ENCODE measurements around the gene CLGN.

CLGN gene

GRCh38 chr4:140368686-140369085, 58.8 kb downstream of the CLGN start:
- H3K27me3 ChIP-seq (ENCODE audit: control insufficient read depth, insufficient read depth, low read length), result no peaks in the 10 kb centered on the region
- H3K4me1 ChIP-seq, result no peaks in the 10 kb centered on the region
- H3K27ac ChIP-seq, result no peak overlapping the region
- no peaks in the 10 kb centered on the region for H3K36me3 ChIP-seq (ENCODE audit: control insufficient read depth, insufficient read depth, low read length)
- H3K79me2 ChIP-seq, result no peaks in the 10 kb centered on the region
- no peak overlapping the region for H3K9ac ChIP-seq
- TF ChIP-seq, protein P1, sequence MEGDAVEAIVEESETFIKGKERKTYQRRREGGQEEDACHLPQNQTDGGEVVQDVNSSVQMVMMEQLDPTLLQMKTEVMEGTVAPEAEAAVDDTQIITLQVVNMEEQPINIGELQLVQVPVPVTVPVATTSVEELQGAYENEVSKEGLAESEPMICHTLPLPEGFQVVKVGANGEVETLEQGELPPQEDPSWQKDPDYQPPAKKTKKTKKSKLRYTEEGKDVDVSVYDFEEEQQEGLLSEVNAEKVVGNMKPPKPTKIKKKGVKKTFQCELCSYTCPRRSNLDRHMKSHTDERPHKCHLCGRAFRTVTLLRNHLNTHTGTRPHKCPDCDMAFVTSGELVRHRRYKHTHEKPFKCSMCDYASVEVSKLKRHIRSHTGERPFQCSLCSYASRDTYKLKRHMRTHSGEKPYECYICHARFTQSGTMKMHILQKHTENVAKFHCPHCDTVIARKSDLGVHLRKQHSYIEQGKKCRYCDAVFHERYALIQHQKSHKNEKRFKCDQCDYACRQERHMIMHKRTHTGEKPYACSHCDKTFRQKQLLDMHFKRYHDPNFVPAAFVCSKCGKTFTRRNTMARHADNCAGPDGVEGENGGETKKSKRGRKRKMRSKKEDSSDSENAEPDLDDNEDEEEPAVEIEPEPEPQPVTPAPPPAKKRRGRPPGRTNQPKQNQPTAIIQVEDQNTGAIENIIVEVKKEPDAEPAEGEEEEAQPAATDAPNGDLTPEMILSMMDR (IDR thresholded peaks at IDR 0.05), result no peak
- H3K4me3 ChIP-seq (ENCODE audit: low read depth, low read length), result no peak overlapping the region
- no peak overlapping the region for H3K4me2 ChIP-seq (ENCODE audit: low read length)
- no peaks in the 10 kb centered on the region for H3K9me3 ChIP-seq (ENCODE audit: control insufficient read depth, low read length)
- no peak overlapping the region for H2AFZ ChIP-seq

GRCh38 chr4:140367738-140368137, 59.7 kb downstream of the CLGN start:
- Histone ChIP-seq H3K27me3 (ENCODE audit: control insufficient read depth, insufficient read depth, low read length) (no peaks in the 10 kb centered on the region), H3K27ac (no peak overlapping the region), H3K4me2 (ENCODE audit: low read length) (no peak overlapping the region), H3K4me3 (ENCODE audit: low read depth, low read length) (no peak overlapping the region), H3K9ac (no peak overlapping the region), H3K36me3 (ENCODE audit: control insufficient read depth, insufficient read depth, low read length) (no peaks in the 10 kb centered on the region), H3K79me2 (no peaks in the 10 kb centered on the region), H2AFZ (no peak overlapping the region), H3K9me3 (ENCODE audit: control insufficient read depth, low read length) (no peaks in the 10 kb centered on the region), H3K4me1 (no peaks in the 10 kb centered on the region)
- TF ChIP-seq, protein P1 (IDR thresholded peaks at IDR 0.05), result no peak

DNA sequence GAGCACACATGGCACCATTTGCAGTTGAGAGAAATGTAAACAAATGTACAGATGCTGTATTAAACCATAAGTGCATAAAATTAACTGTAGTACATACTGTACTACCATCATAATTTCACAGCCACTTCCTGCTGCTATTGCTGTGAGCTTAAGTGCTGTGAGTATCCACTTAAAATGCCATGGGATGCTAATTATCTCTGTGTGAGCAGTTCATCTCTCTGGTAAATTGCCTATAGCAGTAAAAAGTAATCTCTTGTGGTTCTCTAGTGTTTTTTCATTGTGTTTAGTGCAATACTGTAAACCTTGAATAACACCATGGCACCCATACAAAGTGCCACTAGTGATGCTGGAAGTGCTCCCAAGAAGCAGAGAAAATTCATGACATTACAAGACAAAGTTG, 63.9 kb downstream of the CLGN start:
- Histone ChIP-seq H3K27ac (no peak overlapping the region), H3K27me3 (ENCODE audit: control insufficient read depth, insufficient read depth, low read length) (no peaks in the 10 kb centered on the region), H3K36me3 (ENCODE audit: control insufficient read depth, insufficient read depth, low read length) (no peaks in the 10 kb centered on the region), H2AFZ (no peak overlapping the region), H3K9ac (no peak overlapping the region), H3K9me3 (ENCODE audit: control insufficient read depth, low read length) (no peaks in the 10 kb centered on the region), H3K4me1 (no peaks in the 10 kb centered on the region), H3K4me3 (ENCODE audit: low read depth, low read length) (no peak overlapping the region), H3K4me2 (ENCODE audit: low read length) (no peak overlapping the region), H3K79me2 (no peaks in the 10 kb centered on the region)
- TF ChIP-seq, protein P1 (IDR thresholded peaks at IDR 0.05), result no peak

DNA sequence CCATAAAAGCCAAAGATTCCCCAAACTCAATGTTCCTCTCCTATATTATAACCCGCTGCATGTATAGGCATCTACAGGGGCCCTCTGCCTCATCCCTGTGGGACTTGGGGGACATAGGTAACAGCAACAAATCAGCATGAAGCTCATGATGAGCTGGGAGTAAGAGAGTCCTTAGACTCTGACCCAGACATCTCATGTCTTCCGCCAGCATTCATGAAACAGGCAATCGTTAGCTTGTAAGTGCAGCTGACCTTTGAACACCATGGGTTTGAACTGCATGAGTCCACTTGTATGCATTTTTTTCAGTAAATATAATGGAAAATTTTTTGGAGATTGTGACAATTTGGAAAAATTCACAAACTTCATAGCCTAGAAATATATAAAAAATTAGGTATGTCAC, 64.4 kb downstream of the CLGN start:
- Histone ChIP-seq H3K27ac (no peak overlapping the region), H3K4me2 (ENCODE audit: low read length) (no peak overlapping the region), H3K9me3 (ENCODE audit: control insufficient read depth, low read length) (no peaks in the 10 kb centered on the region), H3K27me3 (ENCODE audit: control insufficient read depth, insufficient read depth, low read length) (no peaks in the 10 kb centered on the region), H3K36me3 (ENCODE audit: control insufficient read depth, insufficient read depth, low read length) (no peaks in the 10 kb centered on the region), H3K4me1 (no peaks in the 10 kb centered on the region), H3K79me2 (no peaks in the 10 kb centered on the region), H3K4me3 (ENCODE audit: low read depth, low read length) (no peak overlapping the region), H2AFZ (no peak overlapping the region), H3K9ac (no peak overlapping the region)
- TF ChIP-seq, protein P1 (IDR thresholded peaks at IDR 0.05), result no peak

- H3K27me3 ChIP-seq (ENCODE audit: control insufficient read depth, insufficient read depth, low read length), result no peaks in the 10 kb centered on the region
- no peaks in the 10 kb centered on the region for H3K79me2 ChIP-seq
- no peaks in the 10 kb centered on the region for H3K4me1 ChIP-seq
- no peak overlapping the region for H3K4me2 ChIP-seq (ENCODE audit: low read length)
- TF ChIP-seq, protein P1 (IDR thresholded peaks at IDR 0.05), result no peak
- no peak overlapping the region for H3K4me3 ChIP-seq (ENCODE audit: low read depth, low read length)
- no peak overlapping the region for H3K9ac ChIP-seq
- H3K36me3 ChIP-seq (ENCODE audit: control insufficient read depth, insufficient read depth, low read length), result no peaks in the 10 kb centered on the region
- no peak overlapping the region for H3K27ac ChIP-seq
- no peaks in the 10 kb centered on the region for H3K9me3 ChIP-seq (ENCODE audit: control insufficient read depth, low read length)
- no peak overlapping the region for H2AFZ ChIP-seq
Measured at GRCh38 chr4:140361099-140361498, 66.3 kb downstream of the CLGN start.

Data from parathyroid adenoma (tissue), 2 donors.